HG03025 (cell line): Measurements from ENCODE around the gene RBMX.
"Not testable (repeated sequence)": the region's sequence is repeated elsewhere in the genome, so short reads cannot be mapped to it uniquely, and the experiment has no call there.

ENCODE experiments used
- ATAC-seq: cut with Tn5 transposase; IDR thresholded peaks from one replicate; pipeline ENCODE4 v1.9.1; 2021; ENCODE audit warnings: mild to moderate bottlenecking, moderate library complexity; ENCODE audit not compliant: unreplicated experiment, low FRiP score

RBMX gene

DNA sequence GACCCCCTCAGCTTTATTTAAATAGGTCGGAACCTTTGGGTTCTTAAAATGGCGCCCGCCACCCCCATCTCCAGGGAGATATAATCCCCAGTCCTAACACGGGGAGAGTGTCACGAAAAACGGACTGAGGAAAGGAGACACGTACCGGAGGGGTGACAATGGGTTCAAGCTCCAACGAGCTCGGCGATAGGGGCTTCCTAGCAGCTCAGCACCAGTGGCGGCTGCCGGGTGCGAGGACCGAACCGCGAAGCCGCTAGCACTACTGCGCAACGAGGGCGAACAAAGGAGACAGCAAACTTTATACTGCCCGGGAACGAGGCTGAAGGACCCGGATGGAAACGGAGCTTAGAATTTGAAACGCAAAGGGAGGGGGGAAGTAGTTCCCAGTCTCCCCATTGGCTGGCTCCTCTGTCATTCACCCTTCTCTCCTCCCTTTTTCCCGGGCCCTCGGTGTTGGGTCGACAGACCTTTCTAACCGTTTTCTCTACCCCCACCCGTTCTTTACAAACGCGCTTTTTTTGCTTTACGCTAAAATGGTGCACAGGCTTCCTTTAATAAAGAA, at the start of gene RBMX:
RBMX (minus strand) TSS at position 274 of the 562 bp plus-strand sequence. CDS start 1,298 bp downstream, outside the sequence.
- ATAC-seq, result peak; percentile 87

DNA sequence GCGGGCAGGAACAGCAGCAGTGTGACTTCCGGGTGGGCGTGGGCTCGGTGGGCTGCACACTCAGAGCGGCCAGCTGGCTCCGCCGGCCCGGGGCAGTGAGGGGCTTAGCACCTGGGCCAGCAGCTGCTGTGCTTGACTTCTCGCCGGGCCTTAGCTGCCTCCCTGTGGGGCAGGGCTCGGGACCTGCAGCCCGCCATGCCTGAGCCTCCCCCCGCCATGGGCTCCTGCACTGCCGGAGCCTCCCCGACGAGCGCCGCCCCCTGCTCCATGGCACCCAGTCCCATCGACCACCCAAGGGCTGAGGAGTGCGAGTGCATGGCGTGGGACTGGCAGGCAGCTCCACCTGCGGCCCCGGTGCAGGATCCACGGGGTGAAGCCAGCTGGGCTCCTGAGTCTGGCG, 40.9 kb upstream of the RBMX start:
- ATAC-seq, result not testable (repeated sequence)

DNA sequence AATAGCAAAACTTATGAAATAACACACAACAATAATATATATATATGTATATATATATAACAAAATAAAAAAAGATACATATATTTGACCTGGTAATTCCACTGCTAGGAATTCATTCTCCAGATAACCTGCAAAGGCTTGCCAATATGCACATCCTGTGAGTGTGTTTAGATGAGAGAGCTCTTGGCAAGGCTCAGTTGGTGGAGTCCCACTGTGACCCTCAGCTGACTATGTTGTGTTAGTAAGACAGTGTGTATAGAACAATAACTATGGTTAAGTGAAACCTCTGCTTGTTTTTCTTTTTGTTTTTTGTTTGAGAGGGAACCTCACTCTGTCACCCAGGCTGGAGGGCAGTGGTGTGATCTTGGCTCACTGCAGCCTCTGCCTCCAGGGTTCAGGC, 39.5 kb upstream of the RBMX start:
- no peak for ATAC-seq

GRCh38 chrX:136916827-136917226, 36.3 kb upstream of the RBMX start:
- ATAC-seq, result no peak

DNA sequence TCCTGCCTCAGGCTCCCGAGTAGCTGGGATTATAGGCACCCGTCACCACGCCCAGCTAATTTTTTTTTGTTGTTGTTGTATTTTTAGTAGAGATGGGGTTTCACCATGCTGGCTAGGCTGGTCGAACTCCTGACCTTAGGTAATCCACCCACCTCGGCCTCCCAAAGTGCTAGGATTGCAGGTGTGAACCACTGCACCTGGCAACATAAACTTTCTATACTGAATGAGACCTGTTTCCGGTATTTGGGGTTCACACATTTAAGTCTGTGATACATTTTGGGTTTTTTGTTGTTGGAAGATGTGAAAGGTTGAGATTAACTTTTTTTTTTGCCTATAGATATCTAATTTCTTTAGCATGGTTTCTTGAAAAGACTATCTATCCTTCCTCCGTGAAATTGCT, 31.1 kb upstream of the RBMX start:
- not testable (repeated sequence) for ATAC-seq

GRCh38 chrX:136911253-136911652, 30.7 kb upstream of the RBMX start:
- ATAC-seq, result no peak

GRCh38 chrX:136910565-136911035, 30.1 kb upstream of the RBMX start:
- no peak for ATAC-seq

GRCh38 chrX:136909706-136910564, 29.4 kb upstream of the RBMX start:
- ATAC-seq, result peak; percentile 58

- peak; percentile 65 for ATAC-seq
Observed at GRCh38 chrX:136909119-136909705, 28.7 kb upstream of the RBMX start.

- no peak for ATAC-seq
Observed at GRCh38 chrX:136907621-136908020, 27.1 kb upstream of the RBMX start.

DNA sequence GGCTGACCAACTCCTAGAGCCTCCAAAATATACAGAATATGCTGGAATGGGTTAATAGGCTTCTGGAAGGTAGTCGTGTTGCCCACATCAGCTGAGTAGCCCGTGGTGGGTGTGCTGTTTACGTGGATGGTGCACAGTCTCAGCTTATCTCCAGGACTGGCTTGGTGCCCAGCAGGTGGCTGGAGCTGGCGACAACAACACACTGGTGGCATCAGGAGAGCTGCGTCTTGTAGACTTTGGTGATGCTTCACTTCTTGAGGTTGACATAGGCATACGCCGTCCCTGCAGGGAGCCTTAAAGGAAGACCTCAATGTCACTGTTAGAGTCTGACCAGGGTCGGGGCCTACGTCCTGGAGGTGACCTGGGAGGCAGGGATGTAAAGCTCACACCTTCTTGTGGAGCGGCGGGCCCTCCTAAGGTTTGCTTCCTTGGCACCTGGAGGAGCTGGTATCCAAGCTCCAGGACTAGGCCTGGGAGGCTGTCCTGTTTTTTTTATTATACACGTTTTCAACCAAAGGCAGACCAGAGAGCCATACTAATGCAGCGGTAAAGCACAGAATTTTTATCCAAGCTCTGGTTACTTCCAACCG, 26.5 kb upstream of the RBMX start:
- no peak for ATAC-seq

DNA sequence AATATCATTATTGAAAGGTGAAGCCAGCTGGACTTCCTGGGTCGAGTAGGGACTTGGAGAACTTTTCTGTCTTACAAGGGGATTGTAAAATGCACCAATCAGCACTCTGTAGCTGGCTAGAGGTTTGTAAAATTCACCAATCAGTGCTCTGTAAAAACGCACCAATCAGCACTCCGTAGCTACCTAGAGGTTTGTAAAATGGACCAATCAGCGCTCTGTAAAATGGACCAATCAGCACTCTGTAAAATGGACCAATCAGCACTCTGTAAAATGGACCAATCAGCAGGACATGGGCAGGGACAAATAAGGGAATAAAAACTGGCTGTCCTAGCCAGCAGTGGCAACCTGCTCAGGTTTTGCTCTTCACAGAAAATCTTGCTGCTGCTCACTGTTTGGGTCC, 23.5 kb upstream of the RBMX start:
- not testable (repeated sequence) for ATAC-seq

DNA sequence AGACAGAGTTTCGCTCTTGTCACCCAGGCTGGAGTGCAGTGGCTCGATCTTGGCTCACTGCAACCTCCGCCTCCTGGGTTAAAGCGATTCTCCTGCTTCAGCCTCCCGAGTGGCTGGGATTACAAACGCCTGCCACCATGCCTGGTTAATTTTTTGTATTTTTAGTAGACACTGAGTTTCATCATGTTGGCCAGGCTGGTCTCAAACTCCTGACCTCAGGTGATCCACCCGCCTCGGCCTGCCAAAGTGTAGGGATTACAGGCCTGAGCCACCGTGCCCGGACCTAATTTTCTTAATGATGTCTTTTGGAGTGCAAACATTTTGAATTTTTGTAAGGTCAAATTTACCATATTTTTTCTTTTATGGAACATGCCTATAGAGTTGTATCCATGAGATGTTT, 19.5 kb upstream of the RBMX start:
- ATAC-seq, result not testable (repeated sequence)

- ATAC-seq, result no peak
Observed at GRCh38 chrX:136899221-136899620, 18.7 kb upstream of the RBMX start.

GRCh38 chrX:136898752-136899151, 18.2 kb upstream of the RBMX start:
- ATAC-seq, result not testable (repeated sequence)

- ATAC-seq, result no peak
Observed at GRCh38 chrX:136896121-136896914, 15.8 kb upstream of the RBMX start.

DNA sequence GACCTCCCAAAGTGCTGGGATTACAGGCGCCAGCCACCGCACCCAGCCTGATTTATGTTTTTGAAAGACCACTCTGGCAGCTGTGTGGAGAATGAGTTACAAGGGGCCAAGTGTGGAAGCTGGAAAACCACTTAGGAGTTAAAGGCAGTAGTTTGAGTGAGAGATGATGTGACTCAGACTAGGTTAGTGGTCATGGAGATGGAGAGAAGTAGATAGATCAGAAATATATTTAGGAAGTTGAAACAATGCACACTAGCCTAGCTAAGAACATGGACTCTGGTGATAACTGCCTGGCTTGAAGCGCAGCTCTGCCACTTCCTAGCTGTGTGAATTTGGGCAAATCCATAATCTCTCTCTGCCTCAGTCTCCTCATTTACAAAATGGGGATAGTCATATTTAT, 11.9 kb upstream of the RBMX start:
- ATAC-seq, result no peak

GRCh38 chrX:136890596-136890995, 10.1 kb upstream of the RBMX start:
- not testable (repeated sequence) for ATAC-seq

DNA sequence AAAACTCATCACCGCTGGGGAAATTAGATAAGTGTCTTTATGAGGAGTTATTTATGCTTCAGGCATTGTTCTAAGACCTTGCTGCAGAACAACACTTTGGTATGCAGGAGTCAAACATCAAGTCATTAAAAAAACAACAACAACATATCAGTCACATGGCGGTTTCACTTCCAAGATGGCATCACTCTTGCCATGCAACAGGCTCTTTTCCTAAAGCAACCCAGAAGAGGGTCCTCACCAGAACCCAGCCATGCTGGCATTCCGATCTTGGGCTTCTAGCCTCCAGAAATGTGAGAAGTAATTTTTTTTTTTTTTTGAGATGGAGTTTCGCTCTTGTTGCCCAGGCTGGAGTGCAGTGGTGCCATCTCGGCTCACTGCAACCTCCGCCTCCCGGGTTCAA, 8.7 kb upstream of the RBMX start:
- ATAC-seq, result no peak

GRCh38 chrX:136880003-136880451, 498 bp downstream of the RBMX start:
- peak; percentile 19 for ATAC-seq
